Measurements from ENCODE around the gene PAN2. TPM values are rescaled to one million over a fixed set of nuclear protein-coding genes. Genes with fewer than 3 reads are reported as not detected.
"Not testable (repeated sequence)": the region's sequence is repeated elsewhere in the genome, so short reads cannot be mapped to it uniquely, and the experiment has no call there.

PAN2 gene
- total RNA-seq, 1 experiment from 2014 or later: 29.0 TPM

DNA sequence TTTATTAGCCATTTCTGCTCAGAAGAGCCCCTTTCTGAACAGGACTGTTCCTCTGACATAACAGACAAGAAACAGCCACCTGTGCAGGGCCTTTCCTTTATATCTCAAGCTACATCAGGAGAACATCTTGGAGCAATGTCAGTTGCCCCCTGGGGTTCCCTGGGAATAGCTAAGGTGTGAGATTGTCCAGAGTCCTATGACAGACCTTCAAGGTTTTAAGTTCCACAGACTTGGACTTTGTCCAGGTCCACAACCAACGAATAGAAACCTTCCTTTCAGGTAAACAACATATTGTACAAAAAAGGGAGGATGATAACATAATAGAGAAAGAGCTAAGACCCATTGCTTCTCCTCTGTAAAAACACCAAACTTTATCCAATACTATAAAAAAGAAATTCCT, 7.8 kb upstream of the PAN2 start:
- no peak for DNase-seq (ENCODE audit: low read depth)

DNA sequence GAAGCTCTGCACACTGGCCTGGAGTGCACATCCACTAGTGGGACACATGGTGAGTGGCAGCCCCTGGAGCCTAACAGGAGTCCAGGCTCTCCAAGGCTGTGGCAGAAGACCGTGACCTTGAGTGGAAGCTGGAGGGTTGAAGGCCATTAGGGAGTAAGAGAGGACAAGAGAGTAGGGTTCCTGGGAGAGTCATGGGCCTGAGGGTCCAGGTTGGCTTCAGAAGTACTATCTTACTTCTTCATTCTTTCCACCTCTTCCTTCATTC, 5.3 kb upstream of the PAN2 start:
- DNase-seq (ENCODE audit: low read depth): no peak

- no peak for DNase-seq (ENCODE audit: low read depth)
These were observed 4.7 kb upstream of the PAN2 start, which contains the start of gene IL23A for GRCh38 chr12:56338308-56339157. Gene IL23A, plus strand, starts transcription at chr12:56338884. Its CDS starts 161 bp downstream, at chr12:56339045.

GRCh38 chr12:56337753-56338251, 4.0 kb upstream of the PAN2 start:
- no peak for DNase-seq (ENCODE audit: low read depth)

DNA sequence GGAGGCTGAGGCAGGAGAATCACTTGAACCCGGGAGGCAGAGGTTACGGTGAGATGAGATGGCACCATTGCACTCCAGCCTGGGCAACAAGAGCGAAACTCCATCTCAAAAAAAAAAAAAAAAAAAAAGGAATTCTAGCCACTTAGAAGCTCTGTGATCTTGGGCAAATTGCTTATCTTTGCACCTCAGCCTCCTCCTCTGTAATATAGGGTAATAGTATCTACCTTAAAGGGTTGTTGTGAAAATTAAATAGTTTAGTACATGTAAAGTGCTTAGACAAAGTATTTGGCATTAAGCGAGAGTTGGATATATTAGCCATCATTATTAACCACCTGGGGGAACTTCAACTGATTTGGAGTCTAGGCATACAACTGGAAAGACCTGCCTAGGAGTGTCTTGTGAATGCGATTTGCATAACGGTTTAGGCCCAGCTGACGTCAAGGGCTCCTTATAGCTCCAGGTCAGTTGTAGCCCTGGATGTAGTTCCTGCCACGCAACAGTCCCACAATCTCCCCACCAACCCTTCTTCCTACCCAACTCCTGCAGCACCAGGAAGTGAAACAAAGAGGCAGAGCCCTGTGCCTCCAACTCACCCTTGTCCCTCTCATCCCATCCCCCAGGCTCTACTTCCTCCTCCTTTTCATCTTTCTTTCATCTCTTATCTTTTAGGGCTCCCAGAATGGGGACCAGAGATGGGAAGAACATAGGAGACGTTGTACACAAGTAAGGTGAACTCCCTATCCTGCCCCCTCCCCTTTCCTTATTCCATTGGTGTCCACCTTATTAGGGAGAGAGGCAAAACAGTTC, 2.8 kb upstream of the PAN2 start:
- no peak for DNase-seq (ENCODE audit: low read depth)

DNA sequence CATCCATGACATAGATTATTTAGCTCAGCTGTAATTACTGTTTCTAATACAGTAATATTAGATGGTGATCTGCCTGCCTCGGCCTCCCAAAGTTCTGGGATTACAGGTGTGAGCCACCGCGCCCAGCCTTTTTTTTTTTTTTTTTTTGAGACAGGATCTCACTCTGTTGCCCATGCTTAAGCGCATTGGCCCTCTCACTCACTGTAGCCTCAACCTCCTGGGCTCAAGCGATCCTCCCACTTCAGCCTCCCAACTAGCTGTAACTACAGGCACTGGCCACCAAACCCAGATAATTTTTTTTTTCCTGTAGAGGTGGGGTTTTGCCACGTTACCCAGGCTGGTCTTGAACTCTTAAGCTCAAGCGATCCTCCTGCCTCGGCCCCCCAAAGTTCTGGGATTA, 1.7 kb upstream of the PAN2 start:
- not testable (repeated sequence) for DNase-seq (ENCODE audit: low read depth)

DNA sequence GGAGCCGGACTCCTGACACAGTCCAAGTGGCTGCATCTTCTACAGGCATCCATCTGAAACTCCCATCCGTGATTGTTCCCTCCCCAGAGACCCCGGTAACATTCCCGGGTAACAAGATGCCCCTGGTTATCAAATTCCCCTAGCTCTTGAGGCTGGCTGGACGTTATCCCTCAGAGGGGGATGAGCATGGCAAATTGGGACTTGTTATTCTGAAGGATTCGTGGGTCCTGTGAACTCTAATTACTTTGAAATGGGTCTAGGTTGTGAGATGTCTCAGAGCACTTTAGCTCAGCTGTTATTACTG, 642 bp upstream of the PAN2 start:
- no peak for DNase-seq (ENCODE audit: low read depth)

- no peak for DNase-seq (ENCODE audit: low read depth)
These were observed 562 bp downstream of the PAN2 start for GRCh38 chr12:56333197-56333678.

- no peak for DNase-seq (ENCODE audit: low read depth)
These were observed 1.1 kb downstream of the PAN2 start for GRCh38 chr12:56332512-56333196.

GRCh38 chr12:56330936-56331490, 2.8 kb downstream of the PAN2 start:
- DNase-seq (ENCODE audit: low read depth): no peak

- no peak for DNase-seq (ENCODE audit: low read depth)
These were observed 7.3 kb downstream of the PAN2 start for GRCh38 chr12:56326533-56326932.

DNA sequence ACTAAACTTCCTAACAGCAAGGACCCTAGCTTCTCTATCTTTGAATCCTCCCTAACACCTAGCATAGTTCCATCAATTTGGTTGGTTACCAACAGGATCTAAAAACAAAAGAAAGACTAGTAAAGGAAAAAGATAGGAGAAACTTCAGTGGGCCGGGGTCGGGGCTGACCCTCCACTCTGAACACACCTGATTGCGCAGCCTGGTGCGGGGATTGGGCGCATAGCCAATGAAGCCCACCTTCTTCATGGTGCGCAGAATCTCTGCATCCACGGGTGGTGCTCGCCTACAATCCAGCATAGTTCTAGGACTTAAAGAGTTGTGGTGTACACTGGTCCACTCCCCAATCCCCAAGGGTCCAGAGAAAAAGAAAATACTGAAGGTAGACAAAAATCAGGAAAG, 7.7 kb downstream of the PAN2 start:
- DNase-seq (ENCODE audit: low read depth): no peak

DNA sequence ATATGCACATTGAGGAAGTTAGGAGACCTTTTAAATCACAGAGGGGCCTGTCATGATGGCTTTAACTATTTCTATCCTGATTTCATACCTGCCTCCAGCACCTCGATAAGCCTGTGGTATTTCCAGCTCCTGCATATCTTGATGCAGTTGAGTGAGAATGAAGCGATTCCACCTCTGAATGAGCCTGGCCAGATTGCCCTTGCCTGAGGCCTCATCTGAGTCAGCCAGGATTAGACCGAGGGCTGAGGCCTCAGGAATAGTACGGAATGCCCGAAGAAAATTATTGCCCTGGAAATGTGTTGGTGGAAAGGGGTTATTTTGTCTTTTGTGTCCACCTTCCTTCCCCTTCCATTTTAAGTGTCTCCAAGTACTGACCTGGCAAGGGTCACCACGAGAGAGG, 9.6 kb downstream of the PAN2 start:
- DNase-seq (ENCODE audit: low read depth): no peak

DNA sequence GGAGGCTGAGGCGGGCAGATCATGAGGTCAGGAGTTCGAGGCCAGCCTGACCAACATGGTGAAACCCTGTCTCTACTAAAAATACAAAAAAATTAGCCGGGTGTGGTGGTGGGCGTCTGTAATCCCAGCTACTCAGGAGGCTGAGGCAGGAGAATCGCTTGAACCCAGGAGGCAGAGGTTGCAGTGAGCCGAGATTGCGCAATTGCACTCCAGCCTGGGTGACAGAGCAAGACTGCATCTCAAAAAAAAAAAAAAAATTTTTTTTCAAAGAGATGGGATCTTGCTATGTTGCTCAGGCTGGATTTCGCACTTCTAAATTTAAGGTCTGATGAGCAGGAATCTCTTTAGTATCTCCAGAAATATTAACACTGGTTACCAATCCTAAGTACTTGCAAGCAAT, 12.2 kb downstream of the PAN2 start:
- not testable (repeated sequence) for DNase-seq (ENCODE audit: low read depth)

GRCh38 chr12:56321027-56321426, 12.8 kb downstream of the PAN2 start:
- DNase-seq (ENCODE audit: low read depth): no peak

DNA sequence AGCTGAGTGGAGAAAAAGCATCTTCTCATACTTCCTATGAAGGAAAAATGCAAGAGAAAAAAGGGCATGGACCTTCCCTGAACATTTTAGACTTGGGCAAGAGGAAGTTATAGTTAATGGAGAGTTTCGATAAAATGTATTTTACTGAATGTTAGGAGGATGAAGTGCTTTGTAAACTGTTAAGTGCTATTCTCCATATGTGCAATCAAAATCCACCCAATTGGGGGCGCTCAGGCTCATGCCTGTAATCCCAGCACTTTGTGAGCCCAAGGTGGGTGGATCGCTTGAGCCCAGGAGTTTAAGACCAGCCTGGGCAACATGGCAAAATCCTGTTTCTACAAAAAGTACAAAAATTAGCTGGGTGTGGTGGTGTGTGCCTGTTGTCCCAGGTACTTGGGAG, 16.1 kb downstream of the PAN2 start:
- DNase-seq (ENCODE audit: low read depth): no peak

GRCh38 chr12:56315622-56316473, 18.0 kb downstream of the PAN2 start, which contains the start of gene CNPY2:
Gene CNPY2, minus strand, starts transcription at chr12:56315988. Its CDS starts 771 bp downstream, at chr12:56315217.
- DNase-seq (ENCODE audit: low read depth): peak; percentile 97

DNA sequence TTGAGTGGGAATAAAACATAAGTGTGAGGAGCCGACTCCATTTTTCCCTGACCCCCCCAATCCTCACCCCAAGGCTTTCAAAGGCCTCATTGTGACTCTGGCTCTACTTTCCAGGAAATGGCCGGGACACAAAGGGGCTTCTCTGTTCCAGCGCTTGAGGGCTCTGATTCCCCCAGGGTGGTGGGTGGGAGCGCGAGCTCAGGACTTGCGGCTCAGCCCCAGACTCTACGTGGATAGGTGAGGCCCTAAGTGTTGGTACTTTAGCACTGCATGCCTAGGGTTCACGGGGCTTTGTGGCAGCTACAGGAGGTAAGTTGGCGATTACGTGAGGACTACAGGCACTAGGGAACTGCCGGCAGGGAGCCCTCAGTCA, 18.6 kb downstream of the PAN2 start:
- DNase-seq (ENCODE audit: low read depth): no peak

GRCh38 chr12:56311003-56311402, 22.8 kb downstream of the PAN2 start:
- no peak for DNase-seq (ENCODE audit: low read depth)

DNA sequence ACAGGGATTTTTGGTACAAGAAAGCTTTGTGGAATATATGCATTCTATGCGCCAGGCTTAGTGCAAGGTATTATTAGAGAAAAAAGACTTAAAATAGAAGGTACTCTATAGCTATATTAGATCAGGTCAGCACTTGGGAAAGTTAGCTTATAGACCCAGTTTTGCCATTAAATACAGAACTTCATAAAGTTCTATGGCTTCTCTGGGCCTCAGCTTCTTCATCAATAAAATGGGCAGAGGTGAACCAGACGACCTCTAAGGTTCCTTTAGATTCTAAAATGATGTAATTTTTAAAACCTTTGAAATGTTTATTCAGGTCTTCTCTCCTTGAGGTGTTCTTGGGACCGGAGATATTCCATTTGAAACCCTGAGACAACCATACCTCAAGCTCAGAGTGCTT, 25.1 kb downstream of the PAN2 start:
- DNase-seq (ENCODE audit: low read depth): no peak

Measured in LHCN-M2 (cell line).